SIG-M5 (cell line): Measurements from ENCODE around the gene MPP4.
"Not testable (repeated sequence)": the region's sequence is repeated elsewhere in the genome, so short reads cannot be mapped to it uniquely, and the experiment has no call there.

Experiments used
- DNase-seq: peaks from one replicate; lab custom pipeline; 2025; lab: John Stamatoyannopoulos, UW

MPP4 gene

GRCh38 chr2:201671205-201671604, 27.2 kb downstream of the MPP4 start:
- DNase-seq, result not testable (repeated sequence)

- DNase-seq, result no peak
These were observed 28.6 kb downstream of the MPP4 start for GRCh38 chr2:201669865-201670264.

GRCh38 chr2:201668402-201668910, 30.0 kb downstream of the MPP4 start:
- no peak for DNase-seq

GRCh38 chr2:201664334-201664733, 34.1 kb downstream of the MPP4 start:
- DNase-seq, result no peak

DNA sequence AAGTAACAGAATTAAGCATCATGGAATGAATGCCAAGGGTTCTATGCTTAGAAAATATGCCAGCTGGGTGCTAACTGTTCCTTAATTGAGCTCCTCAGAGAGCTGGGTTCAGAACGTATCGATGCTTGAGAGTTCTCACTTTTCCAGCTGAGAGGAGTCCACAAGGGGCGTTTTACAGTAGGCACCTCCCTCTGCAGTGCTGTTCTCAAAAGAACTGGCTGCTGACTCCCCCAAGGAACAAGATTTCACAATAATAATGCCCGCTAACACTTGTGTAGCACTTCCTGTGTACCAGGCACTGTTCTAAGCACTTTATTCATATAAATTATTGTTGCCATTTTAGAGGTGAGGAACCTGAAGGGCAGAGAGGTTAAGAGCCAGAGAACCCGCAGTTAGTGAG, 37.1 kb downstream of the MPP4 start:
- peak; percentile 56 for DNase-seq

DNA sequence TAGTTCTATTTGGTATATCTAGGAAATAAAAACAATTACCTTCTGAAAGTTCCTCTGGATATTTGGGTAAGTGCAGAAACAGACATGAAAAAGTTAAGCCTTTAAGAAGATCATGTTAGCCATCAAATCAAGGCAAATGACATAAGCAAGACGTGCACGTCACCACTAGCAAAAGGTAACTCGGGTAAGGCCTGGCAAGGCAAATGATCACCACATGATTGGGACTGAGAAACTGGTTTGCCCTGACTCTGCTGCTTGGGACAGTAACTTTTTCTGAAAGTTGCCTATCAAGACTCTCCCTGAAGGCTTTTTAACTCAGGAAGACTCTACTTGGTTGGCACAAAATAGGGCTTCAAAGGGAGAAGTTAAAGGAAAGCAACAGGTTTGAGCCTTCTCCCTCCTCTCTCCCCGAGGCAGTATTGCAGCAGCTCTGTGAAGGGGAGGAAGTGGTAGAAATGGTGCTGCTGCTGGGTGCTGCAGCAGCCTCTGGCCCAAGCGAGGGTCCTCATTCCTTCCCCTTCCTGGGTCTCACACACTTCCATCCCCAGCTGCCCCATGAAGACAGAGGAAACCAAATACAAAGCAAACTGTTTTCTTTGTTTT, 38.0 kb downstream of the MPP4 start:
- no peak for DNase-seq

DNA sequence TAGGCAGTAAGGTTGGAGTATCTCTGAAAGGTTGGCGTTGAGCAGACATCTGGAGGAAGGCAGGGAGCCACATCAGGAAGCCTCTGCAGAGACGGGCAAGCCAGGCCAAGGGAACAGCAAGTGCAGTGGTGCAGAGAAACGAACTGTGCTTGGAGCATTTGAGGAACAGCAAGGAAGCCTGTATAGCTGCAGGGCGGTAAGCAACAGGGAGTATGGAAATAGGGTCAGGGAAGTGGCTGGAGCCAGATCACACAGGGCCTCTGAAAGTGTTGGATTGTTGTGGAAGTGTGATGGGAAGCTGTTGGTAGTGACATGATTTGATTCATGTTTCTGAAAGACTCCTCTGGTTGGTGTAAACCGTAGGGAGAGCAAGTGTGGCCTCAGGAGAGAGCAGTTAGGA, 41.7 kb downstream of the MPP4 start:
- DNase-seq, result no peak

DNA sequence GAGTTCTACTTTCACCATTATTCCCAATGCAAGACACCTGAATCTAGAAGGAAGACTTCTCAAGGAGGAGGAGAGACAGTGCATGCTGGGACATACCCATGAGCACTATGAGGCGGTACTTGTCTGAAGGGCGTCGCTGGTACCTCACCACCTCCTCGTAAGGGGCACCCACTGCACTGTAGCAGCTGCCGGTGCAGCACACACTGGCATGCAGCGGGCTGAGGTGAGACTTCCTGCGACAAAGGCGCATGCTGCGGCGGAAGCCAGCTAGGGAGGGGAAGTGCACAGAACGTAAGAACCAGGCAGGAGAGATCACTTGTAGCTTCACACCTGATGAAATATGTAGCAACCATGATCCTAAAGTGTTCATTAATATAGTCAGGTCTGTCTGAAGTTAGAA, 42.3 kb downstream of the MPP4 start:
- no peak for DNase-seq

GRCh38 chr2:201654616-201655384, 43.6 kb downstream of the MPP4 start:
- no peak for DNase-seq

DNA sequence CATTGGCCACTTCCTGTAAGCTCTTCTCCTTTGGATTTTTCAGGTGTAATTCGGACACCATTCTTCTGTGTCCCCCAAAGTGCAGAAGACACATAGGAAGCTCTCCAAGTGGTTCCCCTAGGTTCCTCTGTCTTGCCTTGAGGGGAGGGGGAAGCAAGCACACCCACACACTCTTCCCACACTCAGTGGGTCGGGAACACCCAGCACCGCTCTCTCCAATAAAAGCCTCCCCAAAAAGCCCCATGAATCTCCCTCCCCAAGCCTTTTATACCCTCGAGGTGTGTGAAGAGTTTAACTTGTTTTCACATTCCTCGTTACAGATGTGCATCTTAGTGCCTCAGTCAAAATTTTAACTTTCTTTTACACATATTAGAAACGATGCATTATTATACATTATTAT, 45.2 kb downstream of the MPP4 start:
- no peak for DNase-seq

DNA sequence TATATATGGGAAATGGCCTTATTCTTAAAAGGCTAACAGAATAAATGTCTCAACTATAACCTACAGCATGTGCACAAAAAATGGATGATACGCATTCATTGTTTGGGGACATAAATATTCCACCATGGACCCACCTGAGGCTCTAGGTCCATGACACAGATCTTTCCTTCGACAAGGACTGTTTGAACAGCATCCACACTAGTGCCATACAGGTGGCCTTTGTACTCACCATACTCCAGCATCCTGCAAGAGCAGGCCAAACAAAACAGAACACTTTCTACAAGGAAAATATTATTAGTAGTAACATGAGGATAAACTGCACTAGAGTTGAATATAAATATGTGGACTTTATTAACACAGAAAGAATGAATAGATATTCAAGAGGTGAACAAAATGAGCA, 49.0 kb downstream of the MPP4 start:
- no peak for DNase-seq

GRCh38 chr2:201647431-201647830, 51.0 kb downstream of the MPP4 start:
- DNase-seq, result no peak

- DNase-seq, result no peak
These were observed 54.4 kb downstream of the MPP4 start for GRCh38 chr2:201644001-201644400.

- DNase-seq, result no peak
These were observed 55.1 kb downstream of the MPP4 start, which contains the start of gene TMEM237 for GRCh38 chr2:201643216-201643890. Gene TMEM237, minus strand, starts transcription at chr2:201643503. Its CDS starts 103 bp downstream, at chr2:201643400.

DNA sequence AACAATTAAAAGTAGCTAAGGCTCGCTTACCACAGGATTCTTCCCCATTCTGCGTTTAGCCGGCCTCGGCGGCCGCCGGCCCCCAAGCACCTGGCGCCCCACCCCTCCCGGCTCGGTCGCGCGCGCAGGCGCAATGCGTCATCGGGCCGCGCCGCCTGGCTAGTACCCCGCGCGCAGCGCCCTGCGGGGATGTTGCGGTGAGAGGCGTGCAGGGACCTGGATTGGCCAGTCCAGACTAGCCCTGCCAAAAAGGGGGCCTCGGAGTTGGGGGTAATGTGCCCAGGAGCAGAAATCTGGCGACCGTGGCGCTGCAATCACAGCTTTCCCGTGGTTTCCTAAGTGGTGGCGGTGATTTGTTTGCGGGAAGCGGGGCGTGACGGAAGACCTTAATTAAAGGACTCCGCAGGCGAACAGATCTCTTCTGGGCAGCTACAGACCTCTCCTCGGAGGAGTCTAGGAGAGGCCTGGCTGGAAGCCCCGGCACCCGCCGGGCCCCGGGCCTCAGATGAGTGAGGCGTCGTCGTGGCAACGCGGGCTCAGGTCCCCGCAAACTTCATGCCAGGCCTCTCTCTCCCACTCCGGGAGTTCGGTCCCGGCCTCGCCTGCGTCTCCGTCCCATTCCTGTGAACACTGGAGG, 55.7 kb downstream of the MPP4 start:
- DNase-seq, result no peak

DNA sequence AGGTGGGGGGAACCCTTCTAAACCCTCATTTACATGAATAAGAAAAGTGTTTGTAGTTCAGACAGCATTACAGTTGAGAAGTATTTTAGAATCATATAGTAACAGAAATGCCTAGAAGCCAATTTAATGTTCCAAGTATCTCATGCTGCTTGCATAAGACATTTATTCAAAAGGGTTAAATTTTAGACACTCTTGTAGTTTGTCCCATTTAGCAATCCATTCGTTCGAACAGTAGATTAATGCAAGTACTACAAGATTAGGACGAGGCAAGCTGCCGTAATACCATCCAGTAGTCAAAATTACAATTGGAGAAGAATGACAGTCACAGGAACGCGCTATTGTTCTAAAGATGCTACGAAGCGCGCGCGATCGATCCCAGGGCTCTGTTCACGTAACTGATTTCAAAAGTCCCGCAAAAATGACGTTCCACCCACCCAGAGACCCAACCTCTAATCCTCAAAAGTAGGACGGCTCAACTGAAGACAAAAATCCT, 56.3 kb downstream of the MPP4 start:
- peak; percentile 16 for DNase-seq

GRCh38 chr2:201639205-201639604, 59.2 kb downstream of the MPP4 start:
- DNase-seq, result no peak

GRCh38 chr2:201638326-201638725, 60.1 kb downstream of the MPP4 start:
- DNase-seq, result no peak

DNA sequence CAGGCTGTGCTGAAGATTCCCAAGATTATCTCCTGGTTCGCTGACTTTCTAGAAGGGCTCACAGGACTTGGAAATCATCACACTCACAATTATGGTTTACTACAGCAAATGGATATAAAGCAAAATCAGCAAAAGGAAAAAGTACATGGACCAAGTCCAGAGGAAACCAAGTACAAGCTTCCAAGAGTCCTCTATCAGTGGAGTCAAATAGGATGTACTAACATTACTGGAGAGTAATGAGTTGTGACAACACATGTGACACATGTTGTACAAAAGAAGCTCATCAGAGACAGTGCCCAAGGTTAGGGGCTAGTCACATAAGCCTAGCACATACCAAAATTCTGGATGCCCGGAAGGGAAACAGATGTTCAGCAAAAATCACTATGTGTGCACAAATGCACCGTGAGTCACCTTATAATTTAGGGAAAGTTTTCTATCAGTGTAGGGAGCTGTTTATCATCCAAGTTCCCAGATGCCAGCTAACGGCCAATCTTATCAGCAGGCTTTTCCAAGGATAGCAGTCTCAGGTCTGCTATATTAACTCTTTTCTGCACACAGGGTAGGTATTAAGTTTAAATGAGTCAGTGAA, 64.7 kb downstream of the MPP4 start:
- no peak for DNase-seq

DNA sequence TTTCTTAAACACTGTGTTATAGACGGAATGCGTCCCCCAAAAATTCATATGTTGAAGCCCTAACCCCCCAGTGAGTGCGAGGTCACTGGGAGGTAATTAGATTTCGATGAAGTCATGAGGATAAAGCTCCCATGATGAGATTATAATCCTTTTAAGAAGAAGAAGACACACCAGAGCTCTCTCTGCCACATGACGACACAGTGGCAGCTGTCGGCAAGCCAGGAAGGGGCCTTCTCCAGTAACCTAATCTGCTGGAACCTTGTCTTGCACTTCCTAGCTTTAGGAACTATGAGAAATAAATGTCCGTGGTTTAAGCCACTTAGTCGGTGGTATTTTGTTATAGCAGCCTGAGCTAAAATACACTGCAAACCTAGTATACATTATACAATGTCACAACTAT, 67.4 kb downstream of the MPP4 start:
- no peak for DNase-seq

- no peak for DNase-seq
These were observed 67.9 kb downstream of the MPP4 start for GRCh38 chr2:201630577-201630976.

DNA sequence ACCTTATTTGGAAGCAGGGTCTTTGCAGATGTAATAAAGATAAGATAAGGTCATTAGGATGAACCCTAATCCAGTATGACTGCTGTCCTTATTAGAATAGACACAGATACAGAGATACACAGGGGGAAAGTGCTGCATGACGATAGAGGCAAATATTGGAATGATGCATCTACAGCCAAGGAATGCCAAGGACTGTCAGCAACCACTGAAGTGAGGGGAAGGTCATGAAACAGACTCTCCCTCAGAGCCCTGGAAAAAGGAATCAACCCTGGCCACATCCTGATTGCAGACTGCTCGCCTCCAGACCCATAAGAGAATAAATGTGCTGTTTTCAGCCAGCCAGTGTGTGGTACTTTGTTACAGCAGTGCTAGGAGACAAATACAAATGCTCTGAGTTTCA, 69.9 kb downstream of the MPP4 start:
- no peak for DNase-seq
